GM19025 (cell line): Measurements from ENCODE around the gene ANKRD40.

ENCODE experiments used
- ATAC-seq: cut with Tn5 transposase; IDR thresholded peaks from one replicate; pipeline ENCODE4 v1.9.1; 2021; ENCODE audit warnings: mild to moderate bottlenecking, low read depth, moderate library complexity; ENCODE audit not compliant: unreplicated experiment

Gene ANKRD40

DNA sequence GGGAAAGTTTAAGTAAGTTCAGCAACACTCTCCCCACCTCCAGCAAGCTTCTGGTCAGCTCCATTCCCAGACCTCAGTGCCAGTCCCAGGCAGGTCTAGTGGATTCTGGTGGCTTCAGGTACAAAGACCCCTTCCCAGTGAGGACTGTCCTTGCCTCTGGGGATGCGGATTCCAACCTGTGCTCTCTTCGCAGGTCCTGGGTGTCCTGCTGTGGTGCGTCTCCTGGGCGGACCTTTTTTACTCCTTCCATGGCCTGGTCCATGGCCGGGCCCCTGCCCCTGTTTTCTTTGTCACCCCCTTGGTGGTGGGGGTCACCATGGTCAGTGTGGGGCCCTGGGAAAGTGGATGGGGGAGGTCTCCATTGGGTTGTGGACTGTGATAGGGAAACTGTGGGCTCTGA is 51.2 kb downstream of the ANKRD40 start:
- ATAC-seq = no peak

DNA sequence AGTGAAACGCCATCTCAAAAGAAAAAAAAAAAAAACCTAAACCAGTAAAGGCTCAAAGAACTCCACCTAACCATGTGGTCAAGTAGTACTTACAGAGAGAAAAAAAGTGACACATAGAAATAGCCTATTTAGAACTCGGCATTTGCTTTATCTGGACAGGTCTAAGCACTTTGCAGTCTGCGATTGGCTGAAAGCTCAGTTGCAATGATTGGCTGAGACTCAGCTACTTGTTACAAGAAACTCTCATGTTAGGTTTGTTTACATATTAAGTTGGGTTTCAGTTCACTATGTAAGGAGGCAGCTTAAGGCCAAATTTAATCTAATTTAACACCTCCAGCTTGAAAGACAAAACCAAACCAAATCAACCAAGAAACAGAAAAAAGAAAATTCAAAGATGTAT is 54.0 kb downstream of the ANKRD40 start:
- ATAC-seq = no peak

DNA sequence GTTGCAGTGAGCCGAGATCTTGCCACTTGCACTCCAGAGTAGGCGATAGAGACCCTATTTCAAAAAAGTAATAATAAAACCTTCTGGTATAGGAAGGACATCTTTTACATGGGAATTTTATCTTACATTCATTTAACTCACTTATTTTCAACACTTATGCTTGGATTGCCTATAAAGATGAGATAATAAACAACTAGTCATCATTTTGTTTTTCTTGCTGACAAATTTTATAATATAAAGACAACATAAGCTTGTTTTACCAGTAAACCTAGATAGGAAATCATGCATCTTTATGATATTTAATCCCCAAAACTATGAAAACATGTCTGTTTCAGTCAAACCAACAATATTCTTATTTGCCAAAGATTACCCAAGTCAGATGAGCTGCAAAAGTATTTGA is 56.1 kb downstream of the ANKRD40 start:
- no peak for ATAC-seq

DNA sequence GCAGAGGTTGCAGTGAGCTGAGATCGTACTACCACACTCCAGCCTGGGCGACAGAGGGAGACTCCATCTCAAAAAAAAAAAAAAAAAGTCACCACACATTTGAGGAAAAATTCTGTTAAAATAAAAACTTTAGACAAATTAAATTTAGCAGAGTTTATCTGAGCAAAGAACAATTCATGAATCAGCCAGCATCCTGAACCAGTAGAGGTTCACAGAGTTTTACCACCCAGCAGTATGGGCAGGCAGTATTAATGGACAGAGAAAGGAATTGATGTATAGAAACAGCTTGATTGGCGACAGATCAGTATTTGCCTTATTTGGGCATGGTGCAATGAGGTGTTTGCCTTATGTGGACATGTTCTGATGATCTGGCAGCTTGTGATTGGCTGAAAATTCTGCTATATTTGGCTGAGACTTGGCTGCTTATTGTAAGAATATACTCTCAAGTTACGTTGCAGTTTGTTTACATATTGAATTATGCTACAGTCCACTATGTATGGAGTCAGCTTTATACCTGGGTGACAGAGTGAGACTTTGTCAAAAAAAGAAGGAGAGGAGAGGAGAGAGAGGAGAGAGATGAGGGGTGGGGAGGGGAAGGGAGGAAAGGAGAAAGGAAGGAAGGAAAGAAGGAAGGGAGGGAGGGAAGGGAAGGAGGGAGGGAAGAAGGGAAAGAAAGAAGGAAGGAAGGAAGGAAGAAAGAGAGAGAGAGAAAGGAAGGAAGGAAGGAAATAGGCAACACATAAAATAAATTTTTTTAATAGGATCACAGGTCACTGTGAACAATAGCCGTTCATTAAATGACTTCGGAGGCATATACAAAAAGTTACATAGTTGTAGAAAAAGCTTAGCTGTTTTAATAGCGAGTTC is 58.4 kb downstream of the ANKRD40 start:
- no peak for ATAC-seq

DNA sequence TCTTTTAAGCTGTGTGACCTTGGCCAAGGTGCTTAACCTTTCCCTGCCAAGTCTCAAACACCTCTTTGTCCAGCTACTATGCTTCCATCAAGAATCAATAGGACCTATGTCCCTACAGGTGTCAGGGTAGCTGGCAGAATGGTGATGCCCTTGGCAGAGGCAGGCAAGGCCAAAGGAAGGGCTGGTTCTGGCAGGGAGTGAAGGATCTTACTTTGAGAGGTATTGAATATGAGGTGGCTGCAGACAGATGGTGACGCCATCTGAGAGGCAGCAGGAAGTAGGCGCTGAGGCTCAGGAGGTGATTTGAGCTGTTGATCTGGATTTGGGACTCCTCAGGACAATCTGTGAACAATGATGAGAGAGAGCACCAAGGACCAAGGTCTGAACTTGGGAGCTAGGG is 60.5 kb downstream of the ANKRD40 start:
- ATAC-seq = no peak

DNA sequence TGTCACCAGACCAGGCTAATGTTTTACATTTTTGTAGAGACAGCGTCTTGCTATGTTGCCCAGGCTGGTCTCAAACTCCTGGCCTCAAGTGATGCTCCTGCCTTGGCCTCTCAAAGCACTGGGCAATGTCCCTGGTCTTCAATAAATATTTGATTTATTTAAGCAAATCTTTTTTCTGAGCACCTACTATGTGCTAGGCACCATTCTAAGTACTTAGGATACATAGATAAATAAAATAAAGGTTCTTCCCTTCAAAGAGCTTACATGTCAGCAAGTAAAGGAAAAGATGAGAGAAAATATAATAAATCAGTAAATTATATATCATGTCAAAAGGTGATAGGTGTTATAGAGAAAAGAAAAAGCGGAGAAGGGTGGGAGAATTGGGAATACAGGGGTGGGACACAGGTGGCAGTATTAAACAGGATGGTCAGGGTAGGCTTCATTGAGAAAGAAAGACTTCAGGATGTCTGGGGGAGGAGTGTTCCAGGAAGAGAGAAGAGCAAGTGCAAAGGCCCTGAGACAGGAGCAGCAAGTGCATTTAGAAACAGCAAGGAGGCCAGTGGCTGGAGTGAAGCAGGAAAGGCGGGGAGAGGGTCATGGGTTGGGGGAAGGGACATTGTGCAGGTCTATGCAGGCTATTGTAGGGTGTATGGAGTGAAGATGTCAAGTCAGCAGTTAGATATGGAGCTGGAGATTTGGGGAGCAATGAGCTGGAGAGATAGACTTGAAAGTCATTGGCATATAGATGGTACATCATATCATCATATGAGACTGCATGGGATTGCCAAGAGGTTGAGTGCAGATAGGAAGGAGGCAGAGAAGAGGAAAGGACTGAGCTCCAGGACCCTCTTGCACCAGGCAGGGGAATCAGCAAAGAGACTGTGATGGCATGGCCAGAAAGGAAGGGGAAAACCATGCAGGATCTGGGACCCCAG is 61.7 kb downstream of the ANKRD40 start:
- no peak for ATAC-seq
